ENCODE results near the gene VIPR2.

GRCh38 chr7:158979023-158979529 lies 165.6 kb downstream of the VIPR2 start:
- TF ChIP-seq CTCF (IDR thresholded peaks at IDR 0.05) (no peak), POLR2AphosphoS5 (IDR thresholded peaks at IDR 0.05) (no peak)
